ENCODE results near the gene CCDC82. TPM values are rescaled to one million over a fixed set of nuclear protein-coding genes. Genes with fewer than 3 reads are reported as not detected.

CCDC82 gene
- total RNA-seq, 1 donor from 2014 or later: 56.3 TPM

GRCh38 chr11:96306071-96306470, 83.6 kb downstream of the CCDC82 start:
- TF ChIP-seq, protein P1, sequence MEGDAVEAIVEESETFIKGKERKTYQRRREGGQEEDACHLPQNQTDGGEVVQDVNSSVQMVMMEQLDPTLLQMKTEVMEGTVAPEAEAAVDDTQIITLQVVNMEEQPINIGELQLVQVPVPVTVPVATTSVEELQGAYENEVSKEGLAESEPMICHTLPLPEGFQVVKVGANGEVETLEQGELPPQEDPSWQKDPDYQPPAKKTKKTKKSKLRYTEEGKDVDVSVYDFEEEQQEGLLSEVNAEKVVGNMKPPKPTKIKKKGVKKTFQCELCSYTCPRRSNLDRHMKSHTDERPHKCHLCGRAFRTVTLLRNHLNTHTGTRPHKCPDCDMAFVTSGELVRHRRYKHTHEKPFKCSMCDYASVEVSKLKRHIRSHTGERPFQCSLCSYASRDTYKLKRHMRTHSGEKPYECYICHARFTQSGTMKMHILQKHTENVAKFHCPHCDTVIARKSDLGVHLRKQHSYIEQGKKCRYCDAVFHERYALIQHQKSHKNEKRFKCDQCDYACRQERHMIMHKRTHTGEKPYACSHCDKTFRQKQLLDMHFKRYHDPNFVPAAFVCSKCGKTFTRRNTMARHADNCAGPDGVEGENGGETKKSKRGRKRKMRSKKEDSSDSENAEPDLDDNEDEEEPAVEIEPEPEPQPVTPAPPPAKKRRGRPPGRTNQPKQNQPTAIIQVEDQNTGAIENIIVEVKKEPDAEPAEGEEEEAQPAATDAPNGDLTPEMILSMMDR (IDR thresholded peaks at IDR 0.05; ENCODE audit: partially characterized antibody, unreplicated experiment): no peak
- no peaks in the 10 kb centered on the region for H3K9me3 Mint-ChIP-seq (ENCODE audit: unreplicated experiment)
- no peak overlapping the region for H3K4me3 Mint-ChIP-seq (ENCODE audit: unreplicated experiment)
- DNase-seq: no peak
- peaks cover 3% of the 10 kb centered on the region for H3K4me1 Mint-ChIP-seq (ENCODE audit: low read depth, unreplicated experiment)
- H3K27me3 Mint-ChIP-seq (ENCODE audit: unreplicated experiment): no peaks in the 10 kb centered on the region
- H3K36me3 Mint-ChIP-seq (ENCODE audit: unreplicated experiment): no peaks in the 10 kb centered on the region
- H3K27ac Mint-ChIP-seq (ENCODE audit: unreplicated experiment): no peak overlapping the region

DNA sequence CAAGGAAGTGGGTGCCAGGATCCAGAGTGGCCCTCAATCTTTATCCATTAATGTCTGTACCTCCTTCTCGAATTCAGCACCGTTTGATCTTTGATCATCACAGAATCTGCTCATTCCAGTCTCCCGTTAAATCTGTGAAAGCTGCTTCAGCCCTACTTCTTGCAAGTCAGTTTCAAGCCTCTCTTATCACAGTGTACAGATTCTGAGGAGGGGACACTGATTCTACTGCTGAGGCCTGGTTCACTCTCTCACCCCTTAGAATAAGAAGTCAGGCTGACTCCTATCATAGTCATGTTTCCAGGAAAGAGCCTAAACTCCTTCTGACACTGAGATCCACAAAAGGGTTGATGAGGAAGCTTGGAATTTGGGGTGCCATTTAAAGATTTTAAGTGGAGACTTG, 85.7 kb downstream of the CCDC82 start:
- no peaks in the 10 kb centered on the region for H3K36me3 Mint-ChIP-seq (ENCODE audit: unreplicated experiment)
- peaks cover 3% of the 10 kb centered on the region for H3K4me1 Mint-ChIP-seq (ENCODE audit: low read depth, unreplicated experiment)
- no peaks in the 10 kb centered on the region for H3K27me3 Mint-ChIP-seq (ENCODE audit: unreplicated experiment)
- no peak for DNase-seq
- H3K4me3 Mint-ChIP-seq (ENCODE audit: unreplicated experiment): no peak overlapping the region
- TF ChIP-seq, protein P1 (IDR thresholded peaks at IDR 0.05; ENCODE audit: partially characterized antibody, unreplicated experiment): no peak
- H3K9me3 Mint-ChIP-seq (ENCODE audit: unreplicated experiment): no peaks in the 10 kb centered on the region
- H3K27ac Mint-ChIP-seq (ENCODE audit: unreplicated experiment): no peak overlapping the region

- Mint-ChIP-seq H3K9me3 (ENCODE audit: unreplicated experiment) (no peaks in the 10 kb centered on the region), H3K4me3 (ENCODE audit: unreplicated experiment) (no peak overlapping the region), H3K27me3 (ENCODE audit: unreplicated experiment) (no peaks in the 10 kb centered on the region), H3K4me1 (ENCODE audit: low read depth, unreplicated experiment) (peaks cover 3% of the 10 kb centered on the region), H3K27ac (ENCODE audit: unreplicated experiment) (no peak overlapping the region), H3K36me3 (ENCODE audit: unreplicated experiment) (no peaks in the 10 kb centered on the region)
- TF ChIP-seq, protein P1 (IDR thresholded peaks at IDR 0.05; ENCODE audit: partially characterized antibody, unreplicated experiment): no peak
- no peak for DNase-seq
Measured at GRCh38 chr11:96303064-96303463, 86.6 kb downstream of the CCDC82 start.

Small RNAs within 50 kb of the gene (microRNA-seq; reads per million reads assigned to microRNA genes)
- gene MIR1260B (ENCODE audit: unreplicated experiment): 3.9 reads per million, percentile 27 among the genes with 10 or more reads in this experiment

Other genes with a start within 250 kb of the CCDC82 start
- gene MAML2, start 46.7 kb downstream of the CCDC82 start, total RNA-seq (ENCODE audit: unreplicated experiment): 2.1 TPM
- 7.8 TPM for gene JRKL, start 101 bp upstream of the CCDC82 start, total RNA-seq (ENCODE audit: unreplicated experiment)

Data from glutamatergic neuron (in vitro differentiated cells).